GM20431 (cell line): ENCODE results near the gene MSL3.

Experiments
- in situ Hi-C: fragments of 300-500 bp; cut with MseI, MboI; formaldehyde crosslinking; loops from one replicate; pipeline ENCODE4 v1.15.0; 2020; ENCODE audit warnings: low sequenced_read_pairs; ENCODE audit not compliant: unreplicated experiment

Gene MSL3

GRCh38 chrX:11792461-11793421, 34.7 kb downstream of the MSL3 start:
- in situ Hi-C loops, result no loop called here

GRCh38 chrX:11793734-11794133, 35.7 kb downstream of the MSL3 start:
- in situ Hi-C loops, result no loop called here

GRCh38 chrX:11813341-11813740, 55.3 kb downstream of the MSL3 start:
- in situ Hi-C loops, result no loop called here
